OCI-LY7 (cell line): ENCODE data around the gene IGF2BP2. TPM values are rescaled to one million over a fixed set of nuclear protein-coding genes. Genes with fewer than 3 reads are reported as not detected.

Experiments used
- BruUV-seq: library from RNA; stranded (reverse); fragments of 400-500 nt; replicated peaks from 2 replicates; lab custom pipeline; 2021; lab: Mats Ljungman, UMichigan
- CTCF ChIA-PET: fragments of 300-600 bp; sonication (Branson Sonifier 250); formaldehyde crosslinking; loops from one replicate; lab custom pipeline; 2022; ENCODE audit warnings: antibody characterized with exemption; ENCODE audit not compliant: unreplicated experiment; lab: Charles Lee
- POLR2A ChIA-PET: fragments of 300-600 bp; sonication (Branson Sonifier 250); formaldehyde crosslinking; loops from one replicate; lab custom pipeline; 2022; ENCODE audit warnings: antibody characterized with exemption; lab: Charles Lee
- DNase-seq: peaks from one replicate; pipeline ENCODE4 v3.0.0-alpha.2; 2015; ENCODE audit warnings: low spot score
- H2AFZ ChIP-seq: fragments of 200-600 bp; sonication (generic), shearing (Covaris generic); 2 replicates; pipeline ENCODE4 v1.6.1; 2014; ENCODE audit warnings: mild to moderate bottlenecking, antibody characterized with exemption, low read length, moderate library complexity
- H3K27ac ChIP-seq: fragments of 200-600 bp; sonication (generic); 2 replicates; pipeline ENCODE4 v1.5.1; 2014; ENCODE audit warnings: mixed run types, low read depth, mild to moderate bottlenecking, moderate library complexity, low read length, inconsistent platforms; ENCODE audit not compliant: poor library complexity, severe bottlenecking
- H3K36me3 ChIP-seq: fragments of 200-600 bp; sonication (generic); 2 replicates; pipeline ENCODE4 v1.6.1; 2014; ENCODE audit warnings: mild to moderate bottlenecking, antibody characterized with exemption, low read length, moderate library complexity, mixed read lengths; ENCODE audit not compliant: insufficient read depth
- H3K4me1 ChIP-seq: fragments of 200-600 bp; sonication (generic); 2 replicates; pipeline ENCODE4 v1.5.1; 2014; ENCODE audit warnings: mild to moderate bottlenecking, low read length; ENCODE audit not compliant: insufficient read depth, poor library complexity, severe bottlenecking
- H3K4me2 ChIP-seq: fragments of 200-600 bp; sonication (generic); 2 replicates; pipeline ENCODE4 v1.6.1; 2014; ENCODE audit warnings: mild to moderate bottlenecking, low read length
- H3K4me3 ChIP-seq: fragments of 200-600 bp; sonication (generic); 2 replicates; pipeline ENCODE4 v1.5.1; 2014; ENCODE audit warnings: mild to moderate bottlenecking, low read depth, low read length; ENCODE audit not compliant: poor library complexity, severe bottlenecking
- H3K79me2 ChIP-seq: fragments of 200-600 bp; sonication (generic); 2 replicates; pipeline ENCODE4 v1.6.1; 2016; ENCODE audit warnings: low read depth, mild to moderate bottlenecking, low read length, moderate library complexity, mixed read lengths; ENCODE audit not compliant: insufficient read depth
- H3K9me2 ChIP-seq: fragments of 200-600 bp; sonication (generic); 2 replicates; pipeline ENCODE4 v1.6.1; 2016; ENCODE audit warnings: mild to moderate bottlenecking, low read length, mixed read lengths; ENCODE audit not compliant: insufficient read depth
- H3K9me3 ChIP-seq: fragments of 200-600 bp; sonication (generic); 2 replicates; pipeline ENCODE4 v1.6.1; 2014; ENCODE audit warnings: mild to moderate bottlenecking, mixed run types, low read length, mixed read lengths
- H4K20me1 ChIP-seq: fragments of 200-600 bp; sonication (generic); 2 replicates; pipeline ENCODE4 v1.6.1; 2014; ENCODE audit warnings: mild to moderate bottlenecking, antibody characterized with exemption, low read length, moderate library complexity, mixed read lengths; ENCODE audit not compliant: insufficient read depth
- EZH2phosphoT487 ChIP-seq: fragments of 200-600 bp; sonication (generic); IDR thresholded peaks from 2 replicates; pipeline ENCODE4 v1.6.1; 2018; ENCODE audit warnings: low read depth, borderline replicate concordance, mild to moderate bottlenecking, mixed run types, antibody characterized with exemption, low read length, moderate library complexity, mixed read lengths
- intact Hi-C: fragments of 100-400 bp; cut with micrococcal nuclease; formaldehyde crosslinking; loops from one replicate; pipeline ENCODE4 v1.10.0; 2022; ENCODE audit not compliant: unreplicated experiment
- total RNA-seq, 2 experiments: library from RNA; depleted of rRNA in 1 of 2; stranded (reverse); fragments of >200 nt in 1 of 2; shearing (Covaris generic) in 1 of 2; gene quantifications; 2 replicates each; pipeline ENCODE4 v1.2.3, GENCODE V29; 2014 to 2022
- TF ChIP-seq, protein P1 (sequence below): fragments of 200-600 bp; sonication (generic); conservative IDR thresholded peaks from 2 replicates; pipeline ENCODE4 v1.5.1; 2014; ENCODE audit warnings: mild to moderate bottlenecking, antibody characterized with exemption, low read length, moderate library complexity, mixed read lengths

Gene IGF2BP2
- total RNA-seq, 2 experiments from 2014 or later, result not detected

- H3K36me3 ChIP-seq, result peaks cover 78% of the 10 kb centered on the region
- H2AFZ ChIP-seq, result no peak overlapping the region
- TF ChIP-seq, protein P1, sequence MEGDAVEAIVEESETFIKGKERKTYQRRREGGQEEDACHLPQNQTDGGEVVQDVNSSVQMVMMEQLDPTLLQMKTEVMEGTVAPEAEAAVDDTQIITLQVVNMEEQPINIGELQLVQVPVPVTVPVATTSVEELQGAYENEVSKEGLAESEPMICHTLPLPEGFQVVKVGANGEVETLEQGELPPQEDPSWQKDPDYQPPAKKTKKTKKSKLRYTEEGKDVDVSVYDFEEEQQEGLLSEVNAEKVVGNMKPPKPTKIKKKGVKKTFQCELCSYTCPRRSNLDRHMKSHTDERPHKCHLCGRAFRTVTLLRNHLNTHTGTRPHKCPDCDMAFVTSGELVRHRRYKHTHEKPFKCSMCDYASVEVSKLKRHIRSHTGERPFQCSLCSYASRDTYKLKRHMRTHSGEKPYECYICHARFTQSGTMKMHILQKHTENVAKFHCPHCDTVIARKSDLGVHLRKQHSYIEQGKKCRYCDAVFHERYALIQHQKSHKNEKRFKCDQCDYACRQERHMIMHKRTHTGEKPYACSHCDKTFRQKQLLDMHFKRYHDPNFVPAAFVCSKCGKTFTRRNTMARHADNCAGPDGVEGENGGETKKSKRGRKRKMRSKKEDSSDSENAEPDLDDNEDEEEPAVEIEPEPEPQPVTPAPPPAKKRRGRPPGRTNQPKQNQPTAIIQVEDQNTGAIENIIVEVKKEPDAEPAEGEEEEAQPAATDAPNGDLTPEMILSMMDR, result no peak
- TF ChIP-seq EZH2phosphoT487, result no peak
- no peak overlapping the region for H3K4me2 ChIP-seq
- H3K27ac ChIP-seq, result no peak overlapping the region
- ChIA-PET POLR2A (interaction anchor here (1.4 kb wide), 1 partner anchor 9 kb away, joined by 3 read pairs; no protein-coding TSS in a partner anchor), CTCF (no interaction called here)
- no peaks in the 10 kb centered on the region for H4K20me1 ChIP-seq
- H3K9me3 ChIP-seq, result no peaks in the 10 kb centered on the region
- H3K4me1 ChIP-seq, result no peaks in the 10 kb centered on the region
- DNase-seq, result no peak
- no peak overlapping the region for H3K4me3 ChIP-seq
- intact Hi-C loops, result no loop called here
- no peaks in the 10 kb centered on the region for H3K9me2 ChIP-seq
- no TSS peak for BruUV-seq
- H3K79me2 ChIP-seq, result no peaks in the 10 kb centered on the region
Observed at GRCh38 chr3:185623939-185624665, 200.7 kb downstream of the IGF2BP2 start.

DNA sequence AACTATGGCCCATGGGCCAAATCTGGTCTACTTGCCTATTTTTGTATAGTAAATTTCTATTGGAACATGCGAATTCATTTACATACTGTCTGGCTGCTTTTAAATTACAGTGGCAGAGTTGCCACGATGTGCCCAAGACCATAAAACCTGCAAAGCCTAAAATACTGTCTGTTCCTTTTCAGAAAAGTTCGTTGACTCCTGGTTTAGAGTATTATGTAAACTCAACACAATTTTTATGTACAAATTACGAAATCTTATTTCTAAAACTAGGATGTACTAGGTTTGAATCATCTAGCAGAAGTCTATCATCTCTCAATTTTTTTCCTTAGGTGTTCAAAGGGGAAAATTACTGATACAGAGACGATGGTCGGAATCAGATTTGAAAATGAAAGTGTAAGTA is 211.8 kb downstream of the IGF2BP2 start:
- no TSS peak for BruUV-seq
- Histone ChIP-seq H3K4me3 (no peak overlapping the region), H4K20me1 (no peaks in the 10 kb centered on the region), H3K27ac (no peak overlapping the region), H3K9me2 (no peaks in the 10 kb centered on the region), H3K79me2 (no peaks in the 10 kb centered on the region), H3K9me3 (no peaks in the 10 kb centered on the region), H2AFZ (no peak overlapping the region), H3K4me1 (no peaks in the 10 kb centered on the region), H3K36me3 (peaks cover 87% of the 10 kb centered on the region), H3K4me2 (no peak overlapping the region)
- intact Hi-C loops, result no loop called here
- no peak for DNase-seq
- CTCF ChIA-PET, result no interaction called here
- TF ChIP-seq EZH2phosphoT487, result no peak
- TF ChIP-seq, protein P1, result no peak
- POLR2A ChIA-PET, result interaction anchor here (0.9 to 1.5 kb wide), 2 partner anchors 14 to 18 kb away, joined by 3 to 6 read pairs; no protein-coding TSS in a partner anchor

GRCh38 chr3:185606196-185606595 is 218.6 kb downstream of the IGF2BP2 start:
- H3K4me2 ChIP-seq, result no peak overlapping the region
- H2AFZ ChIP-seq, result no peak overlapping the region
- DNase-seq, result no peak
- no peaks in the 10 kb centered on the region for H3K9me2 ChIP-seq
- H3K36me3 ChIP-seq, result peaks cover 86% of the 10 kb centered on the region
- ChIA-PET CTCF (no interaction called here), POLR2A (no interaction called here)
- no peaks in the 10 kb centered on the region for H3K79me2 ChIP-seq
- no peaks in the 10 kb centered on the region for H3K4me1 ChIP-seq
- no peaks in the 10 kb centered on the region for H4K20me1 ChIP-seq
- TF ChIP-seq, protein P1, result no peak
- TF ChIP-seq EZH2phosphoT487, result no peak
- peaks cover 5% of the 10 kb centered on the region; the same call in 1 of the 2 replicates for H3K9me3 ChIP-seq
- no peak overlapping the region for H3K4me3 ChIP-seq
- no TSS peak for BruUV-seq
- no peak overlapping the region for H3K27ac ChIP-seq
- intact Hi-C loops, result no loop called here
